D341Med (cell line): ENCODE data around the gene PPIA.
"Not testable (repeated sequence)": the region's sequence is repeated elsewhere in the genome, so short reads cannot be mapped to it uniquely, and the experiment has no call there.

Experiments
- DNase-seq: peaks from one replicate; pipeline ENCODE4 v3.0.0; 2012; ENCODE audit warnings: low spot score

The PPIA gene

DNA sequence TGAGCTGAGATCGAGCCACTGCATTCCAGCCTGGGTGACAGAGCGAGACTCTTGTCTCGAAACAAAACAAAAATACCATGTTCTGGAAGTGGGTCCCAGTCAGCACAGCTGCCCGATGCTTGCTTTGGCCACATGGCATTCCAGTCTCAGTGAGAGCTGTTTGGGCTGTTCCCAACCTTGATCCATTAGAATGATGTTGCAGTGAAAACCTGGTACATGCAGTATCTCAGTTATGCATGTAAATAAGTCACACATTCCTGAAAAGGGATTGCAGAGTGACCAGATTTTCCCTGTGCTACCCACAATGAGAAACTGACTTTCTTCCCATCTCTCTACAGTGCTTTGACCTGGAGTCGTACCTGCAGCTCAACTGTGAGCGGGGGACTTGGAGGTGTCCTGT, 32.4 kb upstream of the PPIA start:
- no peak for DNase-seq

DNA sequence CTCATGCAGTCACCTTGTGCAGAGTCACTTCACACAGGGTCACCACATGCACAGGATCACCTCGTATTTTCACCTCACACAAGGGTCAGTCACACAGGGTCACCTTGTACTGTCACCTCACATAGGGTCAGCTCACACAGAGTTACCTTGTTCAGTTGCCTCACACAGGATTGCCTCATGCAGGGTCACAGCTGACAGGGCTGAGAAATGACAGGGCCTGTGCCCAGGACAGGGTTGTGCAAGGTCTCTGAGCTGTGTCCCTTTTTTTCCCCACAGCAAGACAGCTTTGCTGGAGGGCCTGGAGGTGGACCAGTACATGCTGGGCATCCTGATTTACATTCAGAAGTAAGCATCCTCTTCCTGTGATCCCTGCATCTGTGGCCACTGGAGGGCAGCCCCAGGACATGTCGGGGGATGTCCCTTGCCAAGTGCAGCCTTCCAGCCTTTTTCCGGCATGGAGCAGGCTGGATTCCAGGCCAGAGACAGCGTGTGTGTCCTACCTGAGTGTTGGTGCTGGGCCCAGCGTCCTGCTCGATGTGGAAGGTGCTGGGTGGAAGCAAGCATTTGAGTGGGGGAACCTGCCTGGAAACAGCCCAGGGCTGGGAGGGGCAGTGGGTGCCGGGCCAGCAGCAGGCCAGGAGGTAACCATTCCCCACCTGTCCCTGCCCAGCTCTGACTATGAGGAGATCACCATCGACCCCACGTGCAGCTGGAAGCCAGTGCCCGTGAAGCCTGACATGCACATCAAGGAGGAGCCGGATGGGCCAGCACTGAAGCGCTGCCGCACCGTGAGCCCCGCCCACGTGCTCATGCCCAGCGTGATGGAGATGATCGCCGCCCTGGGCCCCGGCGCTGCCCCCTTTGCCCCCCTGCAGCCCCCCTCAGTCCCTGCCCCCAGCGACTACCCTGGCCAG, 31.6 kb upstream of the PPIA start:
- peak; percentile 37 for DNase-seq

DNA sequence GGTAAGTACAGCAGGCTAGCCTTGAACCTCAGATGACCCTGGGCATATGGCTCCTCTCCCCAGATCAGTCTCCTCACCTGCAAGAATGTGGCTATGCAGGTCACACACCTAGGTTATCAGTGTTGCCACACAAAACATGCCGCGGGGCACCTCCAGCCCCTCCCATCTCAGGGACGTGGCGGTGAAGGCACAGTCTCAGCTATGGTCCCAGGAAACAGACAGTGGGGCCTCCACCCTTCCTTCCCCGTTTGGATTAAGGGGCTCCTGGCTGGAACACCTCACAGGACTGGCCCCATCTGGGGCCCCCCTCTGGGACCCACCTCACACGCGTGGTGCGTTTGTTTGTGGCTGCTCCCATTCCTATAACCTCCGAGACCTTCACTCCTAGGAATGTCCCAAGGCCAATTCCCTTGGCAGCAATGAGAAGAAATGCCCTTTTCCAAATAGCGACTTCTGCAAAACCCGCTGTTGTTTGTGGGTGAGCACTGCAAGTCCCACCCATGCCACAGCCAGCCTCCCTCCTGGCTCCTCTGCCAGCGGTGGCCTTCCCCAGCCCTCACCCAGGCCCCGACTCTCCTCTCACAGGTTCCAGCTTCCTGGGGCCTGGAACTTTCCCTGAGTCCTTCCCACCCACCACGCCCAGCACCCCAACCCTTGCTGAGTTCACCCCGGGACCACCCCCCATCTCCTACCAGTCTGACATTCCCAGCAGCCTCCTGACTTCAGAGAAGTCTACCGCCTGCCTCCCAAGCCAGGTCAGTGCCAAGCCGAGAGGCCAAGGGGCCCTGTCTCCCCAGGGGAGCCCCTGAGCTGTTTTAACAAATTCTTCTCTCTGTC, 30.7 kb upstream of the PPIA start:
- DNase-seq = peak; percentile 11

DNA sequence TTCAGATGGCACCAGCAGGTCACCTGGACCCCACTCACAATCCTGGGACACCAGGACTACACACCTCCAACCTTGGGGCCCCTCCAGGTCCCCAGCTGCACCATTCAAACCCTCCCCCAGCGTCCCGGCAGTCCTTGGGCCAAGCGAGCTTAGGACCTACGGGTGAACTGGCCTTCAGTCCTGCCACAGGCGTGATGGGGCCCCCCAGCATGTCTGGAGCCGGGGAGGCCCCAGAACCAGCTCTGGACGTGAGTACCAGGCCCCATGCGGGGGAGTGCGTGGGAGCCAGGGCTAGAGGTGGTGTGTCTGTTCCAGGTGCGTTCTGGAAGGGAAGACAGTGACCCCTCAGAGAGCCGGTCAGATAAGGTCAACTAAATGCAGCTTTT, 30.1 kb upstream of the PPIA start:
- peak; percentile 12 for DNase-seq

DNA sequence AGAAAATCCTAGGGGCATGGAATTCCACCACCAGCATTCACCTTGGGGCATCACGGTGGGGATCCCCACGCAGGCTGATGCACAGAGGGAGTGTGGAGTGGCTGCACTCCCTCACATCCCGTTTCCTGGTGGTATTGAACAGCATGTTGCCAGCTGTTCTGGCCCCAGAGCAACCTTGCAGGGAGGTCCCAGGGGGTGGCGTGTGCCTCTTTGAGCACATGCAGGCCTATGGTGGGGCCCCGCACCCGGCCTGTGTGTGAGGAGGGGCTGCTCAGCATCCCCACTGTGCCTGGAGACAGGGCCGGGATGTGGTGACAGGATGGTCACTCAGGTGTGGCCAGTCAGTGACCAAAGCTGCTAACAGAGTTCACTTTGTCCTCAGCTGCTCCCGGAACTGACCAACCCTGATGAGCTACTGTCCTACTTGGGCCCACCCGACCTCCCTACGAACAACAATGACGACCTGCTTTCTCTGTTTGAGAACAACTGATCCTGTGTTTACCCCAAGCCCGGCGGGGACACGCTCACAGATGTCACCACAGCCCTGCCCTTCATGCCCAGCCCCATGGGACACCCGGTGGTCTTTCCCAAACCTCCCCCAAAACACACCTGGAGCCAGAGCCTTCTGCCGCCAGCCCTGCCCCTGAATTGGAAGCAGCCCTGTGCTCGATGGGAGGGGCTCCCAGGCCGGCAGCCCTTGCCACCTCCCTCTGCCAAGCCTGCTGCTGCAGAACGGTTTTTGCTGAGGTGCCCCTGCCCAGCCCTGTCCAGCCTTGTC, 29.2 kb upstream of the PPIA start:
- peak; percentile 22 for DNase-seq

DNA sequence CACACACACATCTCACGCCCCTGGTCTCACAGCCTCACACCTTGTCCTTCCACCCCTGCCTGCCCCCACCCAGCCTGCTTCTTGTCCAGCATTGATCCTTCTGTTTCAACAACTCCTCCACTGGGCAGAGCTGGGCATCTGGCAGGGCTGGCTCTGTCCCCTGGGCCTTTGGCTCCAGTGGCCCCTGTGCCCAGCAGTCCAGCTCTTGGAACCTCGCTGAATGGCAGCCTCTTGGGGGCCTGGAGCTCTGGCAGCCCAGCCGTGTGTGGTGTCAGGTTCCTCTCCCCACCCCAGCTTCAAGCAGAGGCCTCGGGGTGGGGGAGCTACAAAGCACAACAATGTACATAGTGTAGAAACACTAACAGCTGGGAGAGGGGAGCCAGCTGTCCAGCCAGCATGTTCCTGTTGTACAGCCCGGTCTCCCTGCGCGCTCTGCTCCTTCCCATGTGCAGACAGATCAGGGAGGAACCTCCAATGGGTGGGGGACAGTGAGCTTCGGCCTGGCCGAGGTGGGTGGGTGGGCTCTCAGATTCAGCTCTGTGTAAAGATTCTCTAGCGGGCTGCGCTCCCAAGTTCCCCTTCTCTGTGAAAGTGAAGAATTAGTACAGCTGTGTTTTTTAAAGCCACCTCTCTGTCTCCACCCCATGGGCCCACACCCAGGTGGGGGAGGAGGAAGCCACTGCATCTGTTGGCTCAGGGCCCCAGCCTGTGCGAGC, 28.4 kb upstream of the PPIA start:
- peak; percentile 24 for DNase-seq

DNA sequence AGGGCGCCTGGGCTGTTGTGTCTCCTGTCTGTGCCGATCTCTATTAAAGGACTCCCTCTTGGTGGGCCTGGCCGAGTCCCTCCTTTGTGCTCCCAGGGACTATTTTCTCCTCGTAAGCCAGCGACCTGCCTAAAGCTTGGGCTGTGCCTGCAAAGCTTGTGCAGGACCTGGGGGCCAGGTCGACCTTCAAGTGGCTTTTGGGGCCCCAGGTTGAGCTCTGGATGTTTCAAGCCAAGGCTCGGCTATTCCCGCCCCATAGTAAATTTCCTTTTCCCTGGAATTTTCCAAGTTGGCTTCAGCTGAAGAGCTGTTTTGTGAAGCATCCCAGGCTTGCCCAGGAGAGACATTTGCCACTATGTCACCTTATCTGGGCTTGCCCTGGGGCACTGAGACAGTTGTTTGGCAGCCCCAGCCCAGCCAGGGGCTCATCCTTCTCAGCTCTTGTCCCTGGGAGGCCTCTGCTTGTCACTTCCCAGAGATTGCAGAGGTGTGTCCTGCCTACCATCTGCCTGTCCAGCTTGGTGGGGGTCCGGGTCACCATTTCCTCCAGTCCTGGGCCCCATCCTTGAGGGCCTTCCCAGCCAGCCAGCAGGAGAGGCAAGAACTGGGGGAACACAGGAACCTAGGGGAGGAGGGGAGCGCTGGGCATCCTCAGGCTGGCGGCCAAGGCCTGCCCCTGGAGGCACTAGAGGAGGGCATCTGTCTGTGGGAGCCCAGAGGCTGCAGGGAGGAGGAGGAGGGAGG, 27.7 kb upstream of the PPIA start:
- peak; percentile 30 for DNase-seq

DNA sequence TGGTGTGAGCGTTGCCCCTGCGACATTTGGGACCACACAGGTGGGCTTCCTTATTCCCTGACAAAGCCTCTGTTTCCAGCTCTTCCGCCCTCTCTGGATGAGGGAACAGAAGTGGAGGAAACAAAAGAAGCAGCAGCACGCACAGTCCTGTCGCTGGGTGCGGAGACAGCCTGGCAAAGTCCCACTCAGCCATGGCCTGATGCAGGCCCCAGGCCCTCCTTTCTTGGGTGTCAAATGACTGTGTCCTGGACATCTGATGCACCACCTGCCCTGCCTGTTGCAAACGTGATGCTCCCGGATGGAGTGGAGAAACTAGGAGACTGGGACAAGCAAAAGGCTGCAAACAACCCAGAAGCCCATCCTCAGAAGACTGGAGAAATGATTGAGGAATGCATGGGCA, 27.1 kb upstream of the PPIA start:
- DNase-seq = peak; percentile 16

DNA sequence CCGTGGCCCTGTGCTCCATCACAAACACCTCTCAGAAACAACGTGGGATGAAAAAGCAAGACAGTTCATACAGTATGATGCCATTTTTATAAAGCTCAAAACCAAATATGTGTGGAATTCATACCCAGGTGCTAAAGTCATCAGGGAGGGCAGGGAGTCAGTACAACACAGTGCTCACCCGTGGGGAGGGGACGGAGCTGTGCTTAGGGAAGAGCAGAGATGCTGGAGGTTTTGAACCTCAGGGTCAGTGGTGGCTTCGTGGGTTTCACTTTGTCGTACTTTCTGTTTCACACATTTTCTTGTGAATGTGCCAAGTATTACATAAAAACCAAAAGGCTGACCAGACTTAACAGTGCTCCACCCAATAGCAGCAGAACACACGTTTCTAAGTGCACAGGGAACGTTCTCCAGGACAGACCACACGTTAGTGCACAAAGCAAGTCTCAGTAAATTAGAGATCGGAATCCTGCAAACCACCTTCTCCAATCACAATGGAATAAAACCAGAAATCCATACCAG, 26.6 kb upstream of the PPIA start:
- DNase-seq = no peak

DNA sequence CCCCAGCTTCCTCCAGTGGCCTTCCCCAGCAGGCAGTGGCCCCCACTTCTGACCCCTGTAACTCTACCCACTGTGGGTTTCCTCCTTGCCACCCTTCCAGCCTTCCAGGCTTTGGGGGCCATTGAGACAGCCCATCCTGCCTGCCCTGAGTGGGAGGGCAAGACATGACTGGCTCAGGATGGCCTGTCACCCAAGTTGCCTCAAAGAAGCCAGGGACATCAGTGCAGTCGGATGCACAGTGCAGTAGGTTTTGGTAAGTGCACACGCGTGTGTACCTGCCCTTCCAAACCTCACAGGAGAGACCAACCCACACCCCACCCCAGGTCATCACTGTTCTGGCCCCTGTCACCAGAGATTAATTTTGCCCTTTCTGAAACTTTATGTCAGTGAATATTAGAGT, 25.1 kb upstream of the PPIA start:
- no peak for DNase-seq

DNA sequence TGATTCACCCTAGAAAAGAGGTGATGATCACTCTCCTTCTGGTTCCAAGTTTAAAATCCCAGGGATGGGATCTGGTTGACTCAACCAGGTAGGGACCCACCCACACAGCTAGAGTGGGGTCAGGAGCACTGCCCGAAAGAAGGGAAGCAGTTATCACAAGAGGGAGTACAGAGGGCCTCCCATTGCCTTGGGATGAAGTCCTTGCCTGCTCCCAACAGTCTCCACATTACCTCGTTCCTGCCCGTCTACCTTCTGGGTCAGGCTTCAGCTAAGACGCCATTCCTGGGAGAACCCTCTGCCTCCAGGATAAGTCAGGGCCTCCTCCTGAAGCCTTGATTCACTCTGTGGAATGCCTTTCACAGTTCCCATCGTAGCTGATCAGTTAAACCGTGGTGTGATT, 24.0 kb upstream of the PPIA start:
- no peak for DNase-seq

DNA sequence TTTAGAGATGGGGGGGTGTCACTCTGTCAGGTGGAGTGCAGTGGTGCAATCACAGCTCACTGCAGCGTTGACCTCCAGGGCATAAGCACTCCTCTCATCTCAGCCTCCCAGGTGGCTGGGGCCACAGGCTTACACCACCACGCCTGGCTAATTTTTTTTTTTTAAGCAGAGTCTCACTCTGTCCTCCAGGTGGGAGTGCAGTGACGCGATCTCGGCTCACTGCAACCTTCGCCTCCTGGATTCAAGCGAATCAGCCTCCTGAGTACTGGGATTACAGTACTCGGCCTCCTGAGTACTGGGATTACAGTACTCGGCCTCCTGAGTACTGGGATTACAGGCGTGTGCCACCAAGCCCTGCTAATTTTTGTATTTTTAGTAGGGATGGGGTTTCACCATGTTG, 23.6 kb upstream of the PPIA start:
- no peak for DNase-seq

DNA sequence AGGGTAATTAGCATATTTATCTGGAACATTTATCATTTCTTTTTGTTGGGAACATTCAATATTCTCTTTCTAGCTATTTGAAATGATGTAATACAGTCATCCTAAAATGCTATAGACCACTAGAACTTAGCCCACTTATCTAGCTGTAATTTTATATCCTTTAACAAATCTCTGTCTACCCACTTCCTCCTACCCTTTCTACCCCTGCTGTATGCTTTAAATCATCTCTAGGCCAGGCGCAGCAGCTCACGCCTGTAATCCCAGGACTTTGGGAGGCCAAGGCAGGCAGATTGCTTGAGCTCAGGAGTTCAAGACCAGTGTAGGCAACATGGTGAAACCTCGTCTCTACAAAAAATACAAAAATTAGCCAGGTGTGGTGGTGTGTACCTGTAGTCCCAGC, 22.0 kb upstream of the PPIA start:
- DNase-seq = not testable (repeated sequence)

DNA sequence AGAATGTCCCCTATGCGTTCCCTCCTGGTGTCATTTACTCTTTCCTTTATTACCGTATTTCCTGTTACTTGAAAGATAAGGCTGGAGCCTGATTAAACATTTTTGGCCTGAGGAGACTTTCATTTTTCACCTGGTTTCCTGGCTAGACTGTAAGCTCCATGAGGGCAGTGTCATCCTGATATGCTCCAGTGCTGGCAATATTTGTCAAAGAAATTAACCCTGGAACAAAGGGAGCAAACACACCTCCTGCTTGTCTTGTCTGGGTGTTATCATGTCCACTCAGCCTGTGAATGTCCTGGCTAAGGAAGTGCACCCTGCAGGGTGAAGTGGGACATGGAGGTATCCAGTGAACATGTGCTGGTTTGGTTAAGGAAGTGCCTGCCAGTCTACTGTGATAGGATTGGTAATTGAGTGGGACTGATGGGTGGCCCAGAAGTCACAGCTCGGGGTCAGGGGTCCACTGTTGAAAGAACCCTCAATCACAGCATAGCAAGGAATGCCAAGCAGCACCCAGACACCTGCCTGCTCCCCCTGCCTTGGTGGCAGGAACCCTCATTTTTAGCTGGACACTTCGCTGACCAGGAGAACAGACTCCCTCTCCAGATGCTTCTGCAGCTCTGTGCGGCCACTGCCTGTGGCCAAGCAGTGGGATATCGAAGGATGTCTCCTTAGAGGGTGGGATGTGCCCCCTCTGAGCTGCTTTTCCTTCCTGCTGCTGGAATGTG, 20.9 kb upstream of the PPIA start:
- DNase-seq = peak; percentile 13

DNA sequence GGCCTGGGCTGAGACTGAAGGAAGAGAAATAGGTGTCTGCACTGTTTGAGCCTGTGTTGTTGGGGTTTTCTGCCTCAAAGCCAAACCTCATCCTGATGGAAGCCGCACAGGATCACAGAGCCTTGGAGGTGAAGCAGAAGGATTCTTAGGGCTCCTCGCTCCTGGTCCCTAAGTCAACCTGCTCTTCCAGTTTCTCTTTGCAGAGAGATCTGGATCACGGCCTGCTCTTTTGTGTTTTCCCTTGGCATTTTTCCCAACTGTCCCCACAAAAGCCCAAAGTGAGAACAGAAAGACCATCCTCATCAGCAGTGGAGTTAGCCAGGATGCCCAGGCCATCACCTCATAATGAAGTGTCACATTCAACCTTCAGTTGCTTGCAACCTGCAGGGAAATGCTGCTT, 20.3 kb upstream of the PPIA start:
- DNase-seq = no peak

DNA sequence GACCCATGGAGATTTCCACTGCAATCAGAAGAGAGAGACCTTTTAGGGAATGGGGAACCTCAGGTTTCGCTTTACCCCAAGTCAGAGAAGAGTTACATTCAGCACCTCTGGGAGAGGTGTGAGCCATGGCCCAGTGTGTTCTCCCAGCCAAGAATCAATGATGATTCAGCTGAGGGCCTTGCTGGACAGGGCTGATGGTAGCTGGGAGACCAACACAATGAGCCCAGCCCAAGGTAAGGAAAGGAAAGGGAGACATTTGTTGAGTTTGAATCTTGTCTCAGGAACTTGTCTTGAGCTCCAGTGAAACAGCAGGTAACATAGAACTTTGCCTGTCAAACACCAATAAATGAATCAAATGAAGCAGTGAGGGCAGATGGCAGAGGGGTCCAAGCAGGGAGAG, 14.0 kb upstream of the PPIA start:
- DNase-seq = no peak

DNA sequence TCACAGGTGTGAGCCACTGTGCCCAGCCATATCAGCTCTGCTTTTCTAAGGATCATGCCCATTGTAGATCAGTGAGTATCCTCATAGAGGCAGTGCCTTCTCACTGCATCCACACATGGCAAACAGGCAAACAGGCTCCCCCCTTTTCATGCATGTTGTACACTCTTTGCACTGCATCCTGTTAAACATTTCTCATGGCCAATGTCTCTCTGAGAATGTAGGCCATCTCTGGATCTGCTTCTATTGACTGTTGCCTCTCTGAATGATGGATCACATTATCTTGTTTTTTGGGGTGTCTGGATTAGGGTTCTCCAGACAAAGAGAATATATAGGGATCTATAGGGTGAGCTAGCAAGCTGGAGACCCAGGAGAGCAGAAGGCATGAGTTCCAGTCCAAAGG, 13.1 kb upstream of the PPIA start:
- DNase-seq = no peak

DNA sequence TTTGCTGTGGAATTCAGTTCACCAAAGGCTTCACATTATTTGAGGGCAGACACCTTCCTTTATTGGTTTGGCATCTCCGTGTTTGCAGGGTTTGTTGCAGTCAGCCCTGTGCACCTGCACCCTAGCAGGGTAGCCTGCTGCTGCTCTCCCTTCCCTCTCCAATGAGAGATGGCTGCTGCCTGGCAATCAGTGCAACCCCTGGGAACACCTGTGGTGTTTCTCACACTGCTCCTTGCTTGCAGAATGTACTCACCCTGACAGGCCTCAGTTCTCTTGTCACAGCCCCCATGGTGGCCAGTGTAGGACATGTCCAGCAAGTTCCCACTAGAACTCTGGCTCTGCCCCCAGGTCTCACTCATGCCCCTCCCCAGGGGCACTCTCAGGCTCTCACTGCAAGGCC, 12.1 kb upstream of the PPIA start:
- DNase-seq = no peak

DNA sequence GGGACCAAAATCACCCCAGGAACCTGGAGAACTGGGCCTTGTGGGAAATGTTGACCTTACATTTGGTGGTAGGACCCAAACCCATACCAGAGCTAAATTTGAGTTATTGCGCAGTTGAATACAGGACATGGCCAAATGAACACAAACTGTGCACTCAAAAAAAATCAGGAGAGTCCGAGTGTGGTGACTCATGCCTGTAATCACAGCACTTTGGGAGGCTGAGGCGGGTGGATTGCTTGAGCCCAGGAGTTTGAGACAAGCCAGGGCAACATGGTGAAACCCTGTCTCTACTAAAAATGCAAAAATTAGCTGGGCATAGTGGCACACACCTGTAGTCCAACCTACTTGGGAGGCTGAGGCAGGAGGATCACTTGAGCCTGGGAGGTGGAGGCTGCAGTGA, 11.3 kb upstream of the PPIA start:
- DNase-seq = not testable (repeated sequence)

DNA sequence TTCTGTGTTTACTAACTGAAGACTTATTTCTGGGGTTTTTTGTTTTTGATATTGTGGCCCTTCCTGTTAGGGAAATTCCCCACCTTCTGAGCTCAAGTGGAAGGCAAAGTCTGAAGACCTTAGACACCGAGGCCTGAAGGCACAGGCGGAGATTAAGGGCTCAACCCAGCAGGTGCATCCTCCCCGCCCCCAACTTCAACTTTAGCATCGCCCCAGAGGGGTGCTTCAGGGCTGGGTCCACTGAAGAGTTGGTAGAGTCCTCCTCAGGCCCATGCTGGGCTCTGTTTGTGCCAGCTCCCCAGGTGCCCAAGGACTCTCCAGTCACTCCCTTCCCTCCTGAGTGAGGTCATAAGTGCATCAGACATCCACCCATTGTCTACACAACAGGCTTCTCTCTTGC, 9.4 kb upstream of the PPIA start:
- DNase-seq = no peak
